SJCRH30 (cell line): ENCODE data around the gene ANKMY2. TPM values are rescaled to one million over a fixed set of nuclear protein-coding genes. Genes with fewer than 3 reads are reported as not detected.
A peak's percentile ranks its signal among the peaks of the same experiment; 100 is the strongest.

Experiments
- DNase-seq, 2 experiments: peaks; one replicate each; pipeline ENCODE4 v3.0.0-alpha.2; 2015 to 2020
- H3K27ac ChIP-seq: fragments of 250-450 bp; sonication (Bioruptor Pico); 2 replicates; pipeline ENCODE4 v1.5.1; 2020; ENCODE audit warnings: mild to moderate bottlenecking, moderate library complexity
- H3K27me3 ChIP-seq: fragments of 250-450 bp; sonication (Bioruptor Pico); 2 replicates; pipeline ENCODE4 v1.5.1; 2020; ENCODE audit warnings: mild to moderate bottlenecking, moderate library complexity
- H3K36me3 ChIP-seq: fragments of 250-450 bp; sonication (Bioruptor Pico); 2 replicates; pipeline ENCODE4 v1.5.1; 2020; ENCODE audit warnings: mild to moderate bottlenecking, moderate library complexity
- H3K4me1 ChIP-seq: fragments of 250-450 bp; sonication (Bioruptor Pico); 2 replicates; pipeline ENCODE4 v1.5.1; 2020; ENCODE audit warnings: mild to moderate bottlenecking, moderate library complexity
- H3K4me3 ChIP-seq: fragments of 250-450 bp; sonication (Bioruptor Pico); 2 replicates; pipeline ENCODE4 v1.5.1; 2020; ENCODE audit warnings: mild to moderate bottlenecking, moderate library complexity
- H3K9me3 ChIP-seq: fragments of 250-450 bp; sonication (Bioruptor Pico); replicated peaks from 2 replicates; pipeline ENCODE4 v1.5.1; 2020; ENCODE audit warnings: mild to moderate bottlenecking, moderate library complexity
- total RNA-seq: library from RNA; depleted of rRNA; stranded (reverse); fragments of >200 nt; shearing (Covaris generic); gene quantifications from 2 replicates; pipeline ENCODE4 v1.2.3, GENCODE V29; 2014

ANKMY2 gene
- total RNA-seq, 1 experiment from 2014 or later, result 36.6 TPM

- H3K27ac ChIP-seq, result peak overlapping the region; percentile 9; the same call in 1 of the 2 replicates
- H3K27me3 ChIP-seq, result no peaks in the 10 kb centered on the region
- H3K4me1 ChIP-seq, result peaks cover 4% of the 10 kb centered on the region; the same call in 1 of the 2 replicates
- H3K9me3 ChIP-seq, result no peaks in the 10 kb centered on the region; the same call in 1 of the 2 replicates
- no peak for DNase-seq
- H3K36me3 ChIP-seq, result no peaks in the 10 kb centered on the region
- peak overlapping the region; percentile 49 for H3K4me3 ChIP-seq
Observed at GRCh38 chr7:16587129-16587528, 58.4 kb downstream of the ANKMY2 start.

GRCh38 chr7:16586081-16586874, 59.3 kb downstream of the ANKMY2 start:
- H3K4me3 ChIP-seq, result peak overlapping the region; percentile 49
- DNase-seq, result peak; percentile 50 to 61
- H3K27me3 ChIP-seq, result no peaks in the 10 kb centered on the region
- H3K4me1 ChIP-seq, result peaks cover 4% of the 10 kb centered on the region; the same call in 1 of the 2 replicates
- H3K27ac ChIP-seq, result no peak overlapping the region; the same call in 1 of the 2 replicates
- H3K9me3 ChIP-seq, result no peaks in the 10 kb centered on the region; the same call in 1 of the 2 replicates
- H3K36me3 ChIP-seq, result no peaks in the 10 kb centered on the region

GRCh38 chr7:16585540-16585939, 60.0 kb downstream of the ANKMY2 start:
- no peak for DNase-seq
- H3K36me3 ChIP-seq, result no peaks in the 10 kb centered on the region
- H3K27ac ChIP-seq, result no peak overlapping the region
- H3K9me3 ChIP-seq, result no peaks in the 10 kb centered on the region; the same call in 1 of the 2 replicates
- no peak overlapping the region for H3K4me3 ChIP-seq
- peaks cover 4% of the 10 kb centered on the region; the same call in 1 of the 2 replicates for H3K4me1 ChIP-seq
- no peaks in the 10 kb centered on the region for H3K27me3 ChIP-seq

GRCh38 chr7:16583834-16584233, 61.7 kb downstream of the ANKMY2 start:
- H3K27me3 ChIP-seq, result no peaks in the 10 kb centered on the region
- no peaks in the 10 kb centered on the region for H3K36me3 ChIP-seq
- no peak overlapping the region for H3K4me3 ChIP-seq
- H3K4me1 ChIP-seq, result peaks cover 11% of the 10 kb centered on the region
- H3K27ac ChIP-seq, result no peak overlapping the region
- DNase-seq, result no peak
- no peaks in the 10 kb centered on the region for H3K9me3 ChIP-seq

- H3K4me3 ChIP-seq, result no peak overlapping the region
- no peaks in the 10 kb centered on the region for H3K9me3 ChIP-seq
- H3K27ac ChIP-seq, result no peak overlapping the region
- DNase-seq, result no peak
- H3K4me1 ChIP-seq, result peaks cover 7% of the 10 kb centered on the region
- H3K27me3 ChIP-seq, result no peaks in the 10 kb centered on the region
- no peaks in the 10 kb centered on the region for H3K36me3 ChIP-seq
Observed at GRCh38 chr7:16581286-16581685, 64.3 kb downstream of the ANKMY2 start.

- H3K4me1 ChIP-seq, result peaks cover 7% of the 10 kb centered on the region
- no peaks in the 10 kb centered on the region for H3K27me3 ChIP-seq
- H3K9me3 ChIP-seq, result no peaks in the 10 kb centered on the region
- H3K4me3 ChIP-seq, result no peak overlapping the region
- H3K27ac ChIP-seq, result no peak overlapping the region
- DNase-seq, result peak; percentile 65 to 84
- H3K36me3 ChIP-seq, result no peaks in the 10 kb centered on the region
Observed at GRCh38 chr7:16579216-16579615, 66.3 kb downstream of the ANKMY2 start.

GRCh38 chr7:16571941-16572340, 73.6 kb downstream of the ANKMY2 start:
- Histone ChIP-seq H3K4me3 (no peak overlapping the region), H3K9me3 (peaks cover 8% of the 10 kb centered on the region; the same call in 1 of the 2 replicates), H3K27ac (no peak overlapping the region), H3K4me1 (no peaks in the 10 kb centered on the region), H3K27me3 (no peaks in the 10 kb centered on the region), H3K36me3 (no peaks in the 10 kb centered on the region)
- no peak for DNase-seq

GRCh38 chr7:16564909-16565426, 80.6 kb downstream of the ANKMY2 start:
- no peaks in the 10 kb centered on the region for H3K27me3 ChIP-seq
- peak in 1 of 2 experiments; percentile 78 for DNase-seq
- H3K4me1 ChIP-seq, result peaks cover 26% of the 10 kb centered on the region
- H3K27ac ChIP-seq, result no peak overlapping the region
- no peak overlapping the region for H3K4me3 ChIP-seq
- no peaks in the 10 kb centered on the region for H3K36me3 ChIP-seq
- no peaks in the 10 kb centered on the region for H3K9me3 ChIP-seq

- no peak overlapping the region for H3K4me3 ChIP-seq
- no peaks in the 10 kb centered on the region for H3K9me3 ChIP-seq
- H3K4me1 ChIP-seq, result peaks cover 28% of the 10 kb centered on the region
- H3K27me3 ChIP-seq, result no peaks in the 10 kb centered on the region
- no peak overlapping the region for H3K27ac ChIP-seq
- no peak for DNase-seq
- H3K36me3 ChIP-seq, result no peaks in the 10 kb centered on the region
Observed at GRCh38 chr7:16564023-16564380, 81.6 kb downstream of the ANKMY2 start.

GRCh38 chr7:16563281-16564022, 82.1 kb downstream of the ANKMY2 start:
- Histone ChIP-seq H3K9me3 (no peaks in the 10 kb centered on the region), H3K4me1 (peaks cover 28% of the 10 kb centered on the region), H3K27ac (no peak overlapping the region), H3K36me3 (no peaks in the 10 kb centered on the region), H3K27me3 (no peaks in the 10 kb centered on the region), H3K4me3 (no peak overlapping the region)
- DNase-seq, result peak in 1 of 2 experiments; percentile 31

GRCh38 chr7:16562456-16563220, 82.9 kb downstream of the ANKMY2 start:
- DNase-seq, result no peak
- Histone ChIP-seq H3K4me1 (peaks cover 28% of the 10 kb centered on the region), H3K4me3 (no peak overlapping the region), H3K27me3 (no peaks in the 10 kb centered on the region), H3K36me3 (no peaks in the 10 kb centered on the region), H3K27ac (no peak overlapping the region), H3K9me3 (no peaks in the 10 kb centered on the region)

- Histone ChIP-seq H3K4me1 (peaks cover 28% of the 10 kb centered on the region), H3K9me3 (no peaks in the 10 kb centered on the region), H3K27ac (no peak overlapping the region), H3K4me3 (no peak overlapping the region), H3K27me3 (no peaks in the 10 kb centered on the region), H3K36me3 (no peaks in the 10 kb centered on the region)
- DNase-seq, result no peak
Observed at GRCh38 chr7:16561943-16562342, 83.6 kb downstream of the ANKMY2 start.

GRCh38 chr7:16559497-16560179, 85.9 kb downstream of the ANKMY2 start:
- Histone ChIP-seq H3K27ac (no peak overlapping the region), H3K36me3 (no peaks in the 10 kb centered on the region), H3K9me3 (no peaks in the 10 kb centered on the region; the same call in 1 of the 2 replicates), H3K4me1 (peaks cover 26% of the 10 kb centered on the region), H3K27me3 (no peaks in the 10 kb centered on the region), H3K4me3 (no peak overlapping the region)
- no peak for DNase-seq

- no peaks in the 10 kb centered on the region; the same call in 1 of the 2 replicates for H3K9me3 ChIP-seq
- H3K4me3 ChIP-seq, result no peak overlapping the region
- H3K27ac ChIP-seq, result no peak overlapping the region
- no peaks in the 10 kb centered on the region for H3K27me3 ChIP-seq
- H3K36me3 ChIP-seq, result no peaks in the 10 kb centered on the region
- DNase-seq, result no peak
- H3K4me1 ChIP-seq, result peaks cover 18% of the 10 kb centered on the region
Observed at GRCh38 chr7:16558761-16559302, 86.7 kb downstream of the ANKMY2 start.
